Ascending aorta (tissue), 2 donors: ENCODE measurements around the gene GPC6. TPM values are rescaled to one million over a fixed set of nuclear protein-coding genes. Genes with fewer than 3 reads are reported as not detected.
"Not testable (repeated sequence)": the region's sequence is repeated elsewhere in the genome, so short reads cannot be mapped to it uniquely, and the experiment has no call there.

ENCODE experiments used
- DNase-seq, 2 donors: peaks; one replicate each; pipeline ENCODE4 v3.0.0-alpha.2; 2019; ENCODE audit warnings: low spot score in 2 of 2
- H3K27ac ChIP-seq, 2 donors: fragments of 200-600 bp; sonication (generic); one replicate each; pipeline ENCODE4 v1.5.1; 2016 to 2017; ENCODE audit warnings: mild to moderate bottlenecking in 1 of 2
- H3K27me3 ChIP-seq: fragments of 200-600 bp; sonication (generic); one replicate; pipeline ENCODE4 v1.5.1; 2017
- H3K36me3 ChIP-seq, 2 donors: fragments of 200-600 bp; sonication (generic); one replicate each; pipeline ENCODE4 v1.5.1; 2016
- H3K4me1 ChIP-seq, 2 donors: fragments of 200-600 bp; sonication (generic); one replicate each; pipeline ENCODE4 v1.5.1; 2016 to 2017; ENCODE audit warnings: mild to moderate bottlenecking in 1 of 2
- H3K4me3 ChIP-seq, 2 donors: fragments of 200-600 bp; sonication (generic); one replicate each; pipeline ENCODE4 v1.5.1; 2016 to 2017; ENCODE audit warnings: mild to moderate bottlenecking in 1 of 2
- H3K9me3 ChIP-seq, 2 donors: fragments of 200-600 bp; sonication (generic); one replicate each; pipeline ENCODE4 v1.5.1; 2016
- CTCF ChIP-seq, 3 experiments: fragments of 200-600 bp in 2 of 3; fragments of 450-650 bp in 1 of 3; sonication (generic) in 2 of 3; IDR thresholded peaks; one replicate each; pipeline ENCODE4 v1.5.1; 2016 to 2019; ENCODE audit warnings: antibody characterized with exemption in 3 of 3, mild to moderate bottlenecking in 1 of 3, moderate library complexity in 1 of 3
- intact Hi-C: fragments of 100-400 bp; cut with DNase I; formaldehyde crosslinking; loops from one replicate; pipeline ENCODE4 v1.15.1; 2023
- total RNA-seq: library from RNA; depleted of rRNA; stranded (reverse); fragments of >200 nt; gene quantifications from one replicate; pipeline ENCODE4 v1.1.0, GENCODE V29; 2016

GPC6 gene
- total RNA-seq, 1 donor from 2014 or later: 23.2 TPM

GRCh38 chr13:94204163-94204562, 977.6 kb downstream of the GPC6 start:
- H3K4me3 ChIP-seq: no peak overlapping the region
- no peaks in the 10 kb centered on the region for H3K9me3 ChIP-seq
- no peaks in the 10 kb centered on the region for H3K27me3 ChIP-seq
- H3K27ac ChIP-seq: no peak overlapping the region
- intact Hi-C loops: no loop called here
- H3K4me1 ChIP-seq: no peaks in the 10 kb centered on the region
- no peak for DNase-seq
- no peak for TF ChIP-seq CTCF (IDR thresholded peaks at IDR 0.05)
- H3K36me3 ChIP-seq: no peaks in the 10 kb centered on the region

- TF ChIP-seq CTCF (IDR thresholded peaks at IDR 0.05): no peak
Observed at GRCh38 chr13:94204946-94205345, 978.3 kb downstream of the GPC6 start.

GRCh38 chr13:94205896-94206295, 979.3 kb downstream of the GPC6 start:
- TF ChIP-seq CTCF (IDR thresholded peaks at IDR 0.05): no peak
- no peak for DNase-seq

More at GRCh38 chr13:94204946-94205345, 978.3 kb downstream of the GPC6 start:
- H3K4me1 ChIP-seq: no peaks in the 10 kb centered on the region
- no peaks in the 10 kb centered on the region for H3K36me3 ChIP-seq
- H3K4me3 ChIP-seq: no peak overlapping the region
- no peak overlapping the region for H3K27ac ChIP-seq
- H3K27me3 ChIP-seq: no peaks in the 10 kb centered on the region
- H3K9me3 ChIP-seq: no peaks in the 10 kb centered on the region
- DNase-seq: no peak
- intact Hi-C loops: no loop called here

GRCh38 chr13:94209117-94209516, 982.5 kb downstream of the GPC6 start:
- no peaks in the 10 kb centered on the region for H3K36me3 ChIP-seq
- no peak overlapping the region for H3K4me3 ChIP-seq
- H3K9me3 ChIP-seq: no peaks in the 10 kb centered on the region
- no peaks in the 10 kb centered on the region for H3K4me1 ChIP-seq
- intact Hi-C loops: no loop called here
- H3K27ac ChIP-seq: no peak overlapping the region
- H3K27me3 ChIP-seq: no peaks in the 10 kb centered on the region
- DNase-seq: no peak
- no peak for TF ChIP-seq CTCF (IDR thresholded peaks at IDR 0.05)

More at GRCh38 chr13:94205896-94206295, 979.3 kb downstream of the GPC6 start:
- no peak overlapping the region for H3K27ac ChIP-seq
- intact Hi-C loops: no loop called here
- H3K4me1 ChIP-seq: no peaks in the 10 kb centered on the region
- no peak overlapping the region for H3K4me3 ChIP-seq
- H3K36me3 ChIP-seq: no peaks in the 10 kb centered on the region
- H3K9me3 ChIP-seq: no peaks in the 10 kb centered on the region
- H3K27me3 ChIP-seq: no peaks in the 10 kb centered on the region

GRCh38 chr13:94209913-94210312, 983.3 kb downstream of the GPC6 start:
- DNase-seq, intact Hi-C loops, H3K36me3 ChIP-seq: not testable (repeated sequence)

GRCh38 chr13:94210816-94211215, 984.2 kb downstream of the GPC6 start:
- H3K27me3 ChIP-seq: no peaks in the 10 kb centered on the region

More at GRCh38 chr13:94209913-94210312, 983.3 kb downstream of the GPC6 start:
- not testable (repeated sequence) for H3K4me3 ChIP-seq, H3K27ac ChIP-seq, H3K4me1 ChIP-seq, H3K9me3 ChIP-seq, H3K27me3 ChIP-seq

More at GRCh38 chr13:94210816-94211215, 984.2 kb downstream of the GPC6 start:
- TF ChIP-seq CTCF (IDR thresholded peaks at IDR 0.05): no peak
- no peak overlapping the region for H3K4me3 ChIP-seq
- DNase-seq: no peak
- H3K27ac ChIP-seq: no peak overlapping the region
- H3K9me3 ChIP-seq: no peaks in the 10 kb centered on the region
- intact Hi-C loops: no loop called here
- no peaks in the 10 kb centered on the region for H3K4me1 ChIP-seq
- no peaks in the 10 kb centered on the region for H3K36me3 ChIP-seq
